Neural progenitor cell (in vitro differentiated cells): ENCODE data around the gene FYCO1. TPM values are rescaled to one million over a fixed set of nuclear protein-coding genes. Genes with fewer than 3 reads are reported as not detected.
A peak's percentile ranks its signal among the peaks of the same experiment; 100 is the strongest.

Experiments used
- DNase-seq: peaks from one replicate; pipeline ENCODE4 v3.0.0-alpha.2; 2016; ENCODE audit warnings: low spot score
- H2AFZ ChIP-seq: fragments of 200-600 bp; sonication (generic); replicated peaks from 2 replicates; pipeline ENCODE4 v1.6.1; 2016; ENCODE audit warnings: antibody characterized with exemption
- H3F3A ChIP-seq: fragments of 200-600 bp; sonication (generic); 2 replicates; pipeline ENCODE4 v1.6.1; 2016; ENCODE audit warnings: antibody characterized with exemption, low read depth
- H3K27ac ChIP-seq: fragments of 200-600 bp; sonication (generic); 2 replicates; pipeline ENCODE4 v1.5.1; 2016; ENCODE audit warnings: mild to moderate bottlenecking
- H3K27me3 ChIP-seq: fragments of 200-600 bp; sonication (generic); 2 replicates; pipeline ENCODE4 v1.6.1; 2016; ENCODE audit warnings: mild to moderate bottlenecking, moderate library complexity
- H3K36me3 ChIP-seq: fragments of 200-600 bp; sonication (generic); 2 replicates; pipeline ENCODE4 v1.5.1; 2016
- H3K4me1 ChIP-seq: fragments of 200-600 bp; sonication (generic); 2 replicates; pipeline ENCODE4 v1.6.1; 2016; ENCODE audit warnings: mixed run types
- H3K4me2 ChIP-seq: fragments of 200-600 bp; sonication (generic); 2 replicates; pipeline ENCODE4 v1.6.1; 2016
- H3K4me3 ChIP-seq: fragments of 200-600 bp; sonication (generic); 2 replicates; pipeline ENCODE4 v1.5.1; 2016
- H3K79me2 ChIP-seq: fragments of 200-600 bp; sonication (generic); 2 replicates; pipeline ENCODE4 v1.6.1; 2016; ENCODE audit warnings: low read depth
- H3K9ac ChIP-seq: fragments of 200-600 bp; sonication (generic); 2 replicates; pipeline ENCODE4 v1.6.1; 2016
- H3K9me3 ChIP-seq: fragments of 200-600 bp; sonication (generic); 2 replicates; pipeline ENCODE4 v1.5.1; 2016; ENCODE audit warnings: low read depth
- H4K20me1 ChIP-seq: fragments of 200-600 bp; sonication (generic); 2 replicates; pipeline ENCODE4 v1.6.1; 2016; ENCODE audit warnings: low read depth
- H3K27ac Mint-ChIP-seq: 3 replicates; pipeline ENCODE4 v1.8.0; 2021; ENCODE audit warnings: mixed read lengths
- H3K27me3 Mint-ChIP-seq: 2 replicates; pipeline ENCODE4 v1.8.0; 2022; ENCODE audit warnings: low read depth, mild to moderate bottlenecking, inconsistent platforms, moderate library complexity, mixed read lengths; ENCODE audit not compliant: insufficient read depth
- H3K36me3 Mint-ChIP-seq: 3 replicates; pipeline ENCODE4 v1.8.0; 2021; ENCODE audit warnings: mixed read lengths
- H3K4me1 Mint-ChIP-seq: 3 replicates; pipeline ENCODE4 v1.8.0; 2021; ENCODE audit warnings: mixed read lengths
- H3K4me3 Mint-ChIP-seq: 3 replicates; pipeline ENCODE4 v1.8.0; 2021; ENCODE audit warnings: mild to moderate bottlenecking, moderate library complexity, mixed read lengths
- H3K9me3 Mint-ChIP-seq: 3 replicates; pipeline ENCODE4 v1.8.0; 2020; ENCODE audit warnings: mixed read lengths
- EZH2 ChIP-seq: fragments of 200-600 bp; sonication (generic); IDR thresholded peaks from 2 replicates; pipeline ENCODE4 v1.6.1; 2017; ENCODE audit warnings: antibody characterized with exemption, mild to moderate bottlenecking, moderate library complexity
- EZH2phosphoT487 ChIP-seq: fragments of 200-600 bp; sonication (generic); IDR thresholded peaks from 2 replicates; pipeline ENCODE4 v1.6.1; 2017; ENCODE audit warnings: antibody characterized with exemption
- total RNA-seq: library from RNA; depleted of rRNA; stranded (reverse); fragments of >200 nt; gene quantifications from 2 replicates; pipeline ENCODE4 v1.2.3, GENCODE V29; 2015; ENCODE audit warnings: low replicate concordance
- TF ChIP-seq, protein P1 (sequence below): fragments of 200-600 bp; sonication (generic); IDR thresholded peaks from 2 replicates; pipeline ENCODE4 v1.5.1; 2017; ENCODE audit warnings: antibody characterized with exemption, mild to moderate bottlenecking

The FYCO1 gene
- total RNA-seq, 1 donor from 2014 or later, result 6.8 TPM

GRCh38 chr3:45915059-45915439, 80.6 kb downstream of the FYCO1 start:
- no peak overlapping the region for H2AFZ ChIP-seq
- H3K4me1 Mint-ChIP-seq, result peaks cover 24% of the 10 kb centered on the region
- H3K4me3 ChIP-seq, result no peak overlapping the region
- H3F3A ChIP-seq, result no peaks in the 10 kb centered on the region
- H3K36me3 Mint-ChIP-seq, result no peaks in the 10 kb centered on the region
- peaks cover 5% of the 10 kb centered on the region for H3K27me3 Mint-ChIP-seq
- H3K36me3 ChIP-seq, result no peaks in the 10 kb centered on the region
- no peak overlapping the region for H3K4me2 ChIP-seq
- TF ChIP-seq EZH2 (no peak), EZH2phosphoT487 (no peak)
- TF ChIP-seq, protein P1, sequence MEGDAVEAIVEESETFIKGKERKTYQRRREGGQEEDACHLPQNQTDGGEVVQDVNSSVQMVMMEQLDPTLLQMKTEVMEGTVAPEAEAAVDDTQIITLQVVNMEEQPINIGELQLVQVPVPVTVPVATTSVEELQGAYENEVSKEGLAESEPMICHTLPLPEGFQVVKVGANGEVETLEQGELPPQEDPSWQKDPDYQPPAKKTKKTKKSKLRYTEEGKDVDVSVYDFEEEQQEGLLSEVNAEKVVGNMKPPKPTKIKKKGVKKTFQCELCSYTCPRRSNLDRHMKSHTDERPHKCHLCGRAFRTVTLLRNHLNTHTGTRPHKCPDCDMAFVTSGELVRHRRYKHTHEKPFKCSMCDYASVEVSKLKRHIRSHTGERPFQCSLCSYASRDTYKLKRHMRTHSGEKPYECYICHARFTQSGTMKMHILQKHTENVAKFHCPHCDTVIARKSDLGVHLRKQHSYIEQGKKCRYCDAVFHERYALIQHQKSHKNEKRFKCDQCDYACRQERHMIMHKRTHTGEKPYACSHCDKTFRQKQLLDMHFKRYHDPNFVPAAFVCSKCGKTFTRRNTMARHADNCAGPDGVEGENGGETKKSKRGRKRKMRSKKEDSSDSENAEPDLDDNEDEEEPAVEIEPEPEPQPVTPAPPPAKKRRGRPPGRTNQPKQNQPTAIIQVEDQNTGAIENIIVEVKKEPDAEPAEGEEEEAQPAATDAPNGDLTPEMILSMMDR, result no peak
- no peaks in the 10 kb centered on the region for H3K79me2 ChIP-seq
- H3K27ac Mint-ChIP-seq, result no peak overlapping the region
- H3K4me1 ChIP-seq, result no peaks in the 10 kb centered on the region
- no peaks in the 10 kb centered on the region for H3K9me3 Mint-ChIP-seq
- H3K27me3 ChIP-seq, result no peaks in the 10 kb centered on the region
- H3K27ac ChIP-seq, result no peak overlapping the region
- H3K4me3 Mint-ChIP-seq, result peak overlapping the region; percentile 33
- no peaks in the 10 kb centered on the region for H3K9me3 ChIP-seq
- DNase-seq, result no peak
- H3K9ac ChIP-seq, result no peak overlapping the region
- H4K20me1 ChIP-seq, result no peaks in the 10 kb centered on the region

DNA sequence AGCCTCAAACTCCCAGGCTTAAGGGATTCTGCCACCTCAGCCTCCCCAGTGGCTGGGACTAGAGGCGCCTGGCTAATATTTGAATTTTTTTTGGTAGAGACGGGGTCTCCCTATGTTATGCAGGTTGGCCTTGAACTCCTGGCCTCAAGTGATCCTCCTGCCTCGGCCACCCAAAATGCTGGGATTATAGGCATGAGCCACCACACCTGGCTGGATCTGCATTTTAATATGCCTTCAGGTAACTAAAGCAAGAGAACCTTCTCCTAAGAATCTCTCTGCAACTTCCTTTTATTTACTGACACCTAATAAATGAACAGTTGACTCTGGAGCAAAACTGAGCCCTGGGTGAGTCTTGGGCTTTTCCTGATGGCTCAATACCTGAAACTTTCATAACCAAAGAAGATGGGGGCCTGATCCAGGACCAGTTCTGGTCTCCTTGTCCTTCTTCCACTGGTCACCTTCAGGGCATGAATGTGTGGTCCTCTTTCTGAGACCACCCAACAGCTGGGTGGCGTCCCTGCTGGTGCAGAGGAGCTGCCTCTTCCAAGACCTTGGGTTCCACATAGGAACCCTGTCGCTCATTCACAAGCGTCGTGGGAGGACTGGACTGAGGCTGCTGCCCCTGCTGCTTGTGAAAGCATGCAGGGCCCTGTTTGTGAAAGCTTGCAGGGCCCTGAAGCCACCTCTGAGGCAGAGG, 81.1 kb downstream of the FYCO1 start:
- H2AFZ ChIP-seq, result no peak overlapping the region
- no peaks in the 10 kb centered on the region for H3K4me1 ChIP-seq
- Mint-ChIP-seq H3K27ac (no peak overlapping the region), H3K9me3 (no peaks in the 10 kb centered on the region), H3K4me3 (no peak overlapping the region), H3K36me3 (no peaks in the 10 kb centered on the region), H3K4me1 (peaks cover 24% of the 10 kb centered on the region), H3K27me3 (peaks cover 5% of the 10 kb centered on the region)
- no peaks in the 10 kb centered on the region for H3K36me3 ChIP-seq
- no peak overlapping the region for H3K9ac ChIP-seq
- H3K4me3 ChIP-seq, result no peak overlapping the region
- no peaks in the 10 kb centered on the region for H3K9me3 ChIP-seq
- TF ChIP-seq, protein P1, result no peak
- TF ChIP-seq EZH2 (no peak), EZH2phosphoT487 (no peak)
- no peak for DNase-seq
- H3K27ac ChIP-seq, result no peak overlapping the region
- no peaks in the 10 kb centered on the region for H4K20me1 ChIP-seq
- no peaks in the 10 kb centered on the region for H3K27me3 ChIP-seq
- H3K79me2 ChIP-seq, result no peaks in the 10 kb centered on the region
- no peak overlapping the region for H3K4me2 ChIP-seq
- H3F3A ChIP-seq, result no peaks in the 10 kb centered on the region

DNA sequence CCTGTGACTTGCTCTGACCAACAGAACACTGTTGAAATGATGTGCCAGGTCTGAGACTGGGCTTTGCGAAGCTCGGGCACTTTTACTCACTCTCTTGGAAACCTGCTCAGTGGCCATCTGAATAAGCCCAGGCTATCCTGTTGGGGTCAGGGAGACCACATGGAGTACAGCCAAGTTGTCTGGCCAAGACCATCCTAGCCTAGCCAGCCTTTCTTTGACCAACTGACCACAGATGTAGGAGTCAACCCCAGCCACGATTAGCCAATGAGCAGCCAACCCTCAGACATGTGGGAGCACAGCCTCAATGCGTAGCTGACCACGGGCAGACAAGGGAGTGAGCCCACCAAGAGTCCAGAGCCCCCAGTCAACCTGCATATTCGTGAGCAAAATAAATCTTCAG, 83.2 kb downstream of the FYCO1 start:
- Histone ChIP-seq H3K27me3 (no peaks in the 10 kb centered on the region), H3K36me3 (no peaks in the 10 kb centered on the region), H3K9ac (no peak overlapping the region), H3K4me3 (no peak overlapping the region), H4K20me1 (no peaks in the 10 kb centered on the region), H3K4me2 (no peak overlapping the region), H3K9me3 (no peaks in the 10 kb centered on the region), H2AFZ (no peak overlapping the region), H3F3A (no peaks in the 10 kb centered on the region), H3K4me1 (no peaks in the 10 kb centered on the region), H3K79me2 (no peaks in the 10 kb centered on the region), H3K27ac (no peak overlapping the region)
- Mint-ChIP-seq H3K4me3 (no peak overlapping the region), H3K27me3 (peaks cover 5% of the 10 kb centered on the region), H3K27ac (no peak overlapping the region), H3K9me3 (no peaks in the 10 kb centered on the region), H3K36me3 (no peaks in the 10 kb centered on the region), H3K4me1 (peaks cover 21% of the 10 kb centered on the region)
- DNase-seq, result no peak
- TF ChIP-seq EZH2 (no peak), EZH2phosphoT487 (no peak)
- TF ChIP-seq, protein P1, result no peak
